ENCODE results near the gene NAPSA. TPM values are rescaled to one million over a fixed set of nuclear protein-coding genes. Genes with fewer than 3 reads are reported as not detected.

The NAPSA gene
- total and polyA plus RNA-seq, 9 of the 15 experiments (the other 6 are each of a cell fraction or from before 2014, with no cell fraction given) = 0.25 to 1.9 (median 0.69) TPM

GRCh38 chr19:50325310-50326100 is 39.9 kb downstream of the NAPSA start (continued):
- TF ChIP-seq MNT (conservative IDR thresholded peaks at IDR 0.05) (peak in 1 of 2 experiments; percentile 51; a peak in 1 of 4 replicates), ZBTB43 (CRISPR knock-in tag; IDR thresholded peaks at IDR 0.05) (no peak), MAZ (CRISPR knock-in tag; conservative IDR thresholded peaks at IDR 0.05 in 1 of 2, IDR thresholded peaks at IDR 0.05 in 1 of 2) (peak; percentile 66 to 74), SRF (CRISPR knock-in tag; IDR thresholded peaks at IDR 0.05) (peak in 1 of 2 experiments; percentile 36; a peak in 1 of 4 replicates)

GRCh38 chr19:50324331-50324730 is 41.1 kb downstream of the NAPSA start:
- DNase-seq (ENCODE audit: extremely low read depth in 1 of 4, low spot score in 3 of 4) (no peak), ATAC-seq (no peak), FAIRE-seq (no peak)
- Histone ChIP-seq H3K9ac (ENCODE audit: insufficient read depth in 1 of 2, low read depth in 2 of 2, low read length in 2 of 2) (no peak overlapping the region), H3K79me2 (ENCODE audit: control insufficient read depth, insufficient read depth, low read length) (peaks cover 22% of the 10 kb centered on the region), H3K9me1 (ENCODE audit: control insufficient read depth, insufficient read depth, low read length) (peaks cover 3% of the 10 kb centered on the region), H3K4me3 (no peak overlapping the region), H3K4me1 (replicated peaks in 1 of 2; ENCODE audit: control insufficient read depth in 2 of 2, insufficient read depth in 2 of 2, low read length in 2 of 2) (peaks cover 21 to 47% of the 10 kb centered on the region in 2 experiments), H3K27ac (ENCODE audit: extremely low read depth, low read depth, low read length) (no peak overlapping the region), H4K20me1 (replicated peaks; ENCODE audit: control insufficient read depth, insufficient read depth, low read length) (peaks cover 47% of the 10 kb centered on the region), H3K4me2 (ENCODE audit: insufficient read depth, low read length) (no peak overlapping the region), H3K36me3 (ENCODE audit: control insufficient read depth, insufficient read depth, low read length) (peaks cover 18% of the 10 kb centered on the region; the same call in 1 of the 3 replicates), H3K9me3 (replicated peaks; ENCODE audit: control insufficient read depth, insufficient read depth, low read depth, low read length) (no peaks in the 10 kb centered on the region), H2AFZ (ENCODE audit: low read depth, low read length) (no peak overlapping the region), H3K27me3 (ENCODE audit: control insufficient read depth in 2 of 2, insufficient read depth in 2 of 2, low read length in 2 of 2) (no peaks in the 10 kb centered on the region)
- TF ChIP-seq EZH2 (IDR thresholded peaks at IDR 0.05; ENCODE audit: borderline replicate concordance, low read depth, low read length) = no peak
- TF ChIP-seq RBFOX2 (IDR thresholded peaks at IDR 0.05; ENCODE audit: low read depth, low read length) = 0 out of 2 replicates have a peak, but pooled peaks have one; percentile 4
- no peak for TF ChIP-seq HMG20B (CRISPR knock-in tag; IDR thresholded peaks at IDR 0.05)
- 73% methylated on average over 11 of the region's 11 CpGs for WGBS (ENCODE audit: insufficient coverage, low coverage, missing lambda C conversion rate)
- in situ Hi-C loops (cut with MboI) (no loop called here), intact Hi-C loops (cut with micrococcal nuclease) (no loop called here)
- ChIA-PET POLR2A (interaction anchor here (0.6 kb wide), 1 partner anchor 451 kb away, joined by 3 read pairs; no protein-coding TSS in a partner anchor), CTCF (ENCODE audit: low intra/inter-chr PET ratio) (no interaction called here)
- BruUV-seq (replicated peaks) = no TSS peak

Measured in K562 (cell line).